GM23338 (cell line): ENCODE data around the gene WT1. TPM values are rescaled to one million over a fixed set of nuclear protein-coding genes. Genes with fewer than 3 reads are reported as not detected.

Experiments used
- ATAC-seq: fragments of 200-7000 bp; cut with Tn5 transposase; 3 replicates; pipeline ENCODE4 v1.9.1; 2020
- DNase-seq: peaks from one replicate; pipeline ENCODE4 v3.0.0-alpha.2; 2015; ENCODE audit warnings: low spot score
- H2AFZ ChIP-seq: fragments of 200-600 bp; sonication (generic); 2 replicates; pipeline ENCODE4 v1.8.0; 2016; ENCODE audit warnings: antibody characterized with exemption, mild to moderate bottlenecking, moderate library complexity
- H3F3A ChIP-seq: fragments of 200-600 bp; sonication (generic); replicated peaks from 2 replicates; pipeline ENCODE4 v1.8.0; 2017; ENCODE audit warnings: antibody characterized with exemption, mixed run types, low read depth
- H3K27ac ChIP-seq: fragments of 200-600 bp; sonication (generic); 2 replicates; pipeline ENCODE4 v1.6.1; 2016; ENCODE audit warnings: low read depth
- H3K27me3 ChIP-seq: fragments of 200-600 bp; sonication (generic); 2 replicates; pipeline ENCODE4 v1.8.0; 2016; ENCODE audit warnings: mild to moderate bottlenecking, mixed run types, moderate library complexity; ENCODE audit not compliant: insufficient read depth
- H3K36me3 ChIP-seq: fragments of 200-600 bp; sonication (generic); 2 replicates; pipeline ENCODE4 v1.8.0; 2016; ENCODE audit warnings: mild to moderate bottlenecking; ENCODE audit not compliant: insufficient read depth
- H3K4me1 ChIP-seq: fragments of 200-600 bp; sonication (generic); 2 replicates; pipeline ENCODE4 v1.8.0; 2016; ENCODE audit warnings: mild to moderate bottlenecking, moderate library complexity; ENCODE audit not compliant: insufficient read depth
- H3K4me2 ChIP-seq: fragments of 200-600 bp; sonication (generic); 2 replicates; pipeline ENCODE4 v1.7.1; 2017; ENCODE audit warnings: mixed run types
- H3K4me3 ChIP-seq: fragments of 200-600 bp; sonication (generic); 2 replicates; pipeline ENCODE4 v1.6.1; 2016; ENCODE audit warnings: mixed run types
- H3K79me2 ChIP-seq: fragments of 200-600 bp; sonication (generic); replicated peaks from 2 replicates; pipeline ENCODE4 v1.8.0; 2017; ENCODE audit warnings: mild to moderate bottlenecking; ENCODE audit not compliant: insufficient read depth
- H3K9me2 ChIP-seq: fragments of 200-600 bp; sonication (generic); 2 replicates; pipeline ENCODE4 v1.8.0; 2017; ENCODE audit not compliant: insufficient read depth
- H4K20me1 ChIP-seq: fragments of 200-600 bp; sonication (generic); replicated peaks from 2 replicates; pipeline ENCODE4 v1.8.0; 2017; ENCODE audit warnings: mild to moderate bottlenecking; ENCODE audit not compliant: insufficient read depth
- H3K27ac Mint-ChIP-seq: 2 replicates; pipeline ENCODE4 v1.8.0; 2020; ENCODE audit warnings: inconsistent platforms, mild to moderate bottlenecking, moderate library complexity, mixed read lengths
- H3K27me3 Mint-ChIP-seq: 3 replicates; pipeline ENCODE4 v1.8.0; 2022; ENCODE audit warnings: low read depth, mild to moderate bottlenecking, moderate library complexity, mixed read lengths, inconsistent platforms; ENCODE audit not compliant: insufficient read depth, poor library complexity
- H3K36me3 Mint-ChIP-seq: 3 replicates; pipeline ENCODE4 v1.8.0; 2021; ENCODE audit warnings: low read depth, mild to moderate bottlenecking, inconsistent platforms, moderate library complexity, mixed read lengths
- H3K4me1 Mint-ChIP-seq: 3 replicates; pipeline ENCODE4 v1.8.0; 2020; ENCODE audit warnings: mild to moderate bottlenecking, inconsistent platforms, mixed read lengths
- H3K4me3 Mint-ChIP-seq: 3 replicates; pipeline ENCODE4 v1.8.0; 2021; ENCODE audit warnings: moderate library complexity, mild to moderate bottlenecking, inconsistent platforms, mixed read lengths
- H3K9me3 Mint-ChIP-seq: 3 replicates; pipeline ENCODE4 v1.8.0; 2020; ENCODE audit warnings: moderate library complexity, mild to moderate bottlenecking, inconsistent platforms, mixed read lengths
- ETS1 ChIP-seq: IDR thresholded peaks from 2 replicates; pipeline ENCODE4 v1.6.1; 2016; ENCODE audit warnings: antibody characterized with exemption
- EZH2 ChIP-seq: fragments of 200-600 bp; sonication (generic); IDR thresholded peaks from one replicate; pipeline ENCODE4 v1.8.0; 2017; ENCODE audit warnings: antibody characterized with exemption, mild to moderate bottlenecking, low read depth; ENCODE audit not compliant: unreplicated experiment
- EZH2phosphoT487 ChIP-seq: fragments of 200-600 bp; sonication (generic); IDR thresholded peaks from one replicate; pipeline ENCODE4 v1.8.1; 2018; ENCODE audit warnings: antibody characterized with exemption; ENCODE audit not compliant: unreplicated experiment
- POLR2AphosphoS5 ChIP-seq: IDR thresholded peaks from 2 replicates; pipeline ENCODE4 v1.6.1; 2016; ENCODE audit warnings: antibody characterized with exemption, low read depth
- STAT1 ChIP-seq: IDR thresholded peaks from one replicate; pipeline ENCODE4 v1.6.1; 2016; ENCODE audit warnings: antibody characterized with exemption; ENCODE audit not compliant: unreplicated experiment
- polyA plus RNA-seq: library from polyadenylated mRNA; unstranded; fragments of >200 nt; fragmentation: Nextera tagmentation; extraction: Ambion mirVana; gene quantifications from 2 replicates; pipeline ENCODE4 v1.2.1, GENCODE V29; 2016
- total RNA-seq: library from RNA; depleted of rRNA; stranded (reverse); fragments of >200 nt; shearing (Covaris generic); gene quantifications from 2 replicates; pipeline ENCODE4 v1.2.3, GENCODE V29; 2014
- TF ChIP-seq, protein P1 (sequence below), 2 experiments: fragments of 200-600 bp in 1 of 2; sonication (generic) in 1 of 2; conservative IDR thresholded peaks; 2 replicates each; pipeline versions ENCODE4 v1.5.1 to v1.6.1; 2016 to 2017; ENCODE audit warnings: antibody characterized with exemption in 2 of 2, low read depth in 2 of 2, mild to moderate bottlenecking in 2 of 2, moderate library complexity in 1 of 2

The WT1 gene
- total and polyA plus RNA-seq, 2 experiments from 2014 or later, result 0.21 TPM; not detected in 1

DNA sequence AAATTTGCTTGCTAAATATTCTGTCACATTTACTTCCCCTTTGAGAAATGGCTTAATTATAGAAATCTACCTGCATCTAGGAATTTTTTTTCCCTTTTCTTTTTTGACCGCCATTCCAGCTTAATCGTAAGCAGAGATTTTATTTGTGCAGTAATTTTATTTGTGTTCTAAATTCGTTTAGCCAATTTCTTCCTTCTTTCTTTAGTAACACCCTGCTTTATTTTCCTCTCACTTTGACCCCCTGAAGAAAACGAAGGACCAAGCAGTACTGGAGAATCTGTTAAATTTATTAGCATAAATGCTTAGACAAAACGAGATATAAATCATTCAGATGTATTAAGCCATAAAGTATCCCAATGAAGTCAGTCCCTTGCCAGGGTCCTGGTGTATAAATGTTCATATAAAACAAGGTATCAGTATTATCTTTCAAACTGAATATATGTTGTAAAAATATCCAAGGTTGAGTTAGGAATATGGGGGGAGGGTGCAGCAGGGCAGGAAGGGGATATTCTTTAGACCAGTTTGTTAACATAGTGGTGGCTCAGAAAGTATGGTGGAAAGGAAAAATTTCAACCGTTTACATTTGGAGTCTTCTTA is 5.1 kb upstream of the WT1 start:
- H3K27me3 ChIP-seq, result peaks cover 100% of the 10 kb centered on the region
- DNase-seq (no peak), ATAC-seq (no peak)
- Mint-ChIP-seq H3K4me3 (no peak overlapping the region), H3K36me3 (no peaks in the 10 kb centered on the region), H3K27ac (no peak overlapping the region), H3K27me3 (peaks cover 78% of the 10 kb centered on the region), H3K4me1 (peaks cover 29% of the 10 kb centered on the region), H3K9me3 (peaks cover 5% of the 10 kb centered on the region; the same call in 1 of the 3 replicates)
- H3K36me3 ChIP-seq, result no peaks in the 10 kb centered on the region
- no peaks in the 10 kb centered on the region for H3K79me2 ChIP-seq
- H3K4me1 ChIP-seq, result peaks cover 48% of the 10 kb centered on the region
- H3K27ac ChIP-seq, result no peak overlapping the region
- TF ChIP-seq EZH2, result peak; percentile 61
- TF ChIP-seq, protein P1, sequence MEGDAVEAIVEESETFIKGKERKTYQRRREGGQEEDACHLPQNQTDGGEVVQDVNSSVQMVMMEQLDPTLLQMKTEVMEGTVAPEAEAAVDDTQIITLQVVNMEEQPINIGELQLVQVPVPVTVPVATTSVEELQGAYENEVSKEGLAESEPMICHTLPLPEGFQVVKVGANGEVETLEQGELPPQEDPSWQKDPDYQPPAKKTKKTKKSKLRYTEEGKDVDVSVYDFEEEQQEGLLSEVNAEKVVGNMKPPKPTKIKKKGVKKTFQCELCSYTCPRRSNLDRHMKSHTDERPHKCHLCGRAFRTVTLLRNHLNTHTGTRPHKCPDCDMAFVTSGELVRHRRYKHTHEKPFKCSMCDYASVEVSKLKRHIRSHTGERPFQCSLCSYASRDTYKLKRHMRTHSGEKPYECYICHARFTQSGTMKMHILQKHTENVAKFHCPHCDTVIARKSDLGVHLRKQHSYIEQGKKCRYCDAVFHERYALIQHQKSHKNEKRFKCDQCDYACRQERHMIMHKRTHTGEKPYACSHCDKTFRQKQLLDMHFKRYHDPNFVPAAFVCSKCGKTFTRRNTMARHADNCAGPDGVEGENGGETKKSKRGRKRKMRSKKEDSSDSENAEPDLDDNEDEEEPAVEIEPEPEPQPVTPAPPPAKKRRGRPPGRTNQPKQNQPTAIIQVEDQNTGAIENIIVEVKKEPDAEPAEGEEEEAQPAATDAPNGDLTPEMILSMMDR (conservative IDR thresholded peaks at IDR 0.05; ENCODE audit: low read depth in 2 of 2), result no peak
- no peak overlapping the region for H2AFZ ChIP-seq
- peaks cover 18% of the 10 kb centered on the region for H3F3A ChIP-seq
- peaks cover 18% of the 10 kb centered on the region; the same call in 1 of the 2 replicates for H4K20me1 ChIP-seq
- no peak overlapping the region for H3K4me2 ChIP-seq
- H3K9me2 ChIP-seq, result no peaks in the 10 kb centered on the region
- H3K4me3 ChIP-seq, result no peak overlapping the region

- Mint-ChIP-seq H3K9me3 (peaks cover 5% of the 10 kb centered on the region; the same call in 1 of the 3 replicates), H3K27ac (no peak overlapping the region), H3K27me3 (peaks cover 81% of the 10 kb centered on the region), H3K4me3 (peak overlapping the region; percentile 63), H3K4me1 (peaks cover 29% of the 10 kb centered on the region), H3K36me3 (no peaks in the 10 kb centered on the region)
- TF ChIP-seq EZH2phosphoT487, result no peak
- no peak for TF ChIP-seq STAT1
- no peak for TF ChIP-seq ETS1
- no peak for TF ChIP-seq POLR2AphosphoS5
- peak; percentile 69 for TF ChIP-seq EZH2
- Histone ChIP-seq H3K27ac (no peak overlapping the region), H3K9me2 (no peaks in the 10 kb centered on the region), H3K79me2 (no peaks in the 10 kb centered on the region), H3K4me1 (peaks cover 48% of the 10 kb centered on the region), H2AFZ (no peak overlapping the region; the same call in 1 of the 2 replicates), H4K20me1 (peaks cover 18% of the 10 kb centered on the region; the same call in 1 of the 2 replicates), H3K36me3 (no peaks in the 10 kb centered on the region), H3K4me3 (peak overlapping the region; percentile 57), H3K27me3 (peaks cover 99% of the 10 kb centered on the region), H3K4me2 (peak overlapping the region; percentile 88), H3F3A (peaks cover 18% of the 10 kb centered on the region)
- DNase-seq (peak; percentile 32), ATAC-seq (no peak)
Measured at GRCh38 chr11:32439501-32440210, 4.3 kb upstream of the WT1 start.
